ENCODE measurements around the gene MT2A. TPM values are rescaled to one million over a fixed set of nuclear protein-coding genes. Genes with fewer than 3 reads are reported as not detected.

Gene MT2A
- total and polyA plus RNA-seq, 2 of the 13 experiments (the other 11 are each of a cell fraction or from before 2014, with no cell fraction given): 135 to 371 TPM

DNA sequence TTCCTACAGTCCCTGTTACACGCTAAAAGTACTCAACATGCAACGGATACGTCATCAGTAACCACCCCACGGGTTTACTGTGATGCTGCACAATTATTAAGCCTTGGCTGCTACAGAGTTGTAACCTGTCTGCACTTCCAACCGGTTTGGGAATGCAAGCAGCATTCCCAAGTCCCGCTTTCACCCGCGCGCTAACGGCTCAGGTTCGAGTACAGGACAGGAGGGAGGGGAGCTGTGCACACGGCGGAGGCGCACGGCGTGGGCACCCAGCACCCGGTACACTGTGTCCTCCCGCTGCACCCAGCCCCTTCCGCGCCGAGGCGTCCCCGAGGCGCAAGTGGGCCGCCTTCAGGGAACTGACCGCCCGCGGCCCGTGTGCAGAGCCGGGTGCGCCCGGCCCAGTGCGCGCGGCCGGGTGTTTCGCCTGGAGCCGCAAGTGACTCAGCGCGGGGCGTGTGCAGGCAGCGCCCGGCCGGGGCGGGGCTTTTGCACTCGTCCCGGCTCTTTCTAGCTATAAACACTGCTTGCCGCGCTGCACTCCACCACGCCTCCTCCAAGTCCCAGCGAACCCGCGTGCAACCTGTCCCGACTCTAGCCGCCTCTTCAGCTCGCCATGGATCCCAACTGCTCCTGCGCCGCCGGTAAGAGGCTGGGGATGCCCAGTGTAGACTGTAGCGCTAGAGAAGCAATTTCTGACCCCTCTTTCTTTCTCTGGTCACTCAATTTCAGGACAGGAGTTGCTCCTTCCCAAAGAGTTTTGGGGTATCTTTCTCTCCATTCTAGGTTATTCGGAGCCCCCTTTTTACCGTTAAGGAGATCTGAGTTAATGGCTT, at the start of gene MT2A (continued):
- TF ChIP-seq HMG20B (CRISPR knock-in tag; conservative IDR thresholded peaks at IDR 0.05): peak; percentile 78; the same call in 1 of the 2 replicates
- TF ChIP-seq, protein P1, sequence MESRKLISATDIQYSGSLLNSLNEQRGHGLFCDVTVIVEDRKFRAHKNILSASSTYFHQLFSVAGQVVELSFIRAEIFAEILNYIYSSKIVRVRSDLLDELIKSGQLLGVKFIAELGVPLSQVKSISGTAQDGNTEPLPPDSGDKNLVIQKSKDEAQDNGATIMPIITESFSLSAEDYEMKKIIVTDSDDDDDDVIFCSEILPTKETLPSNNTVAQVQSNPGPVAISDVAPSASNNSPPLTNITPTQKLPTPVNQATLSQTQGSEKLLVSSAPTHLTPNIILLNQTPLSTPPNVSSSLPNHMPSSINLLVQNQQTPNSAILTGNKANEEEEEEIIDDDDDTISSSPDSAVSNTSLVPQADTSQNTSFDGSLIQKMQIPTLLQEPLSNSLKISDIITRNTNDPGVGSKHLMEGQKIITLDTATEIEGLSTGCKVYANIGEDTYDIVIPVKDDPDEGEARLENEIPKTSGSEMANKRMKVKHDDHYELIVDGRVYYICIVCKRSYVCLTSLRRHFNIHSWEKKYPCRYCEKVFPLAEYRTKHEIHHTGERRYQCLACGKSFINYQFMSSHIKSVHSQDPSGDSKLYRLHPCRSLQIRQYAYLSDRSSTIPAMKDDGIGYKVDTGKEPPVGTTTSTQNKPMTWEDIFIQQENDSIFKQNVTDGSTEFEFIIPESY (CRISPR knock-in tag; IDR thresholded peaks at IDR 0.05): no peak
- TF ChIP-seq ZNF557 (CRISPR knock-in tag; IDR thresholded peaks at IDR 0.05): no peak
- TF ChIP-seq SMAD1 (CRISPR knock-in tag; IDR thresholded peaks at IDR 0.05; ENCODE audit: borderline replicate concordance, low read depth): no peak
- TF ChIP-seq, protein P2, sequence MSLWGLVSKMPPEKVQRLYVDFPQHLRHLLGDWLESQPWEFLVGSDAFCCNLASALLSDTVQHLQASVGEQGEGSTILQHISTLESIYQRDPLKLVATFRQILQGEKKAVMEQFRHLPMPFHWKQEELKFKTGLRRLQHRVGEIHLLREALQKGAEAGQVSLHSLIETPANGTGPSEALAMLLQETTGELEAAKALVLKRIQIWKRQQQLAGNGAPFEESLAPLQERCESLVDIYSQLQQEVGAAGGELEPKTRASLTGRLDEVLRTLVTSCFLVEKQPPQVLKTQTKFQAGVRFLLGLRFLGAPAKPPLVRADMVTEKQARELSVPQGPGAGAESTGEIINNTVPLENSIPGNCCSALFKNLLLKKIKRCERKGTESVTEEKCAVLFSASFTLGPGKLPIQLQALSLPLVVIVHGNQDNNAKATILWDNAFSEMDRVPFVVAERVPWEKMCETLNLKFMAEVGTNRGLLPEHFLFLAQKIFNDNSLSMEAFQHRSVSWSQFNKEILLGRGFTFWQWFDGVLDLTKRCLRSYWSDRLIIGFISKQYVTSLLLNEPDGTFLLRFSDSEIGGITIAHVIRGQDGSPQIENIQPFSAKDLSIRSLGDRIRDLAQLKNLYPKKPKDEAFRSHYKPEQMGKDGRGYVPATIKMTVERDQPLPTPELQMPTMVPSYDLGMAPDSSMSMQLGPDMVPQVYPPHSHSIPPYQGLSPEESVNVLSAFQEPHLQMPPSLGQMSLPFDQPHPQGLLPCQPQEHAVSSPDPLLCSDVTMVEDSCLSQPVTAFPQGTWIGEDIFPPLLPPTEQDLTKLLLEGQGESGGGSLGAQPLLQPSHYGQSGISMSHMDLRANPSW (CRISPR knock-in tag; IDR thresholded peaks at IDR 0.05; ENCODE audit: borderline replicate concordance): no peak; the same call in 1 of the 2 replicates
- TF ChIP-seq ZEB1 (IDR thresholded peaks at IDR 0.05; ENCODE audit: insufficient replicate concordance, low read depth): no peak
- peak; percentile 70; the same call in 1 of the 2 replicates for TF ChIP-seq NCOA1 (CRISPR knock-in tag; IDR thresholded peaks at IDR 0.05)
- no peak for TF ChIP-seq FOXA1 (IDR thresholded peaks at IDR 0.05)
- TF ChIP-seq FOXA1 (CRISPR knock-in tag; IDR thresholded peaks at IDR 0.05): no peak
- TF ChIP-seq, protein P3, sequence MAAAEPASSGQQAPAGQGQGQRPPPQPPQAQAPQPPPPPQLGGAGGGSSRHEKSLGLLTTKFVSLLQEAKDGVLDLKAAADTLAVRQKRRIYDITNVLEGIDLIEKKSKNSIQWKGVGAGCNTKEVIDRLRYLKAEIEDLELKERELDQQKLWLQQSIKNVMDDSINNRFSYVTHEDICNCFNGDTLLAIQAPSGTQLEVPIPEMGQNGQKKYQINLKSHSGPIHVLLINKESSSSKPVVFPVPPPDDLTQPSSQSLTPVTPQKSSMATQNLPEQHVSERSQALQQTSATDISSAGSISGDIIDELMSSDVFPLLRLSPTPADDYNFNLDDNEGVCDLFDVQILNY (CRISPR knock-in tag; conservative IDR thresholded peaks at IDR 0.05): peak; percentile 52; the same call in 1 of the 2 replicates
- TF ChIP-seq RNF2 (conservative IDR thresholded peaks at IDR 0.05; ENCODE audit: low read depth): peak; percentile 54; the same call in 1 of the 2 replicates
- TF ChIP-seq ZNF720 (CRISPR knock-in tag; IDR thresholded peaks at IDR 0.05): no peak
- TF ChIP-seq ZNF354B (CRISPR knock-in tag; IDR thresholded peaks at IDR 0.05): no peak
- no peak for TF ChIP-seq ZNF12 (CRISPR knock-in tag; IDR thresholded peaks at IDR 0.05)
- TF ChIP-seq ZNF569 (CRISPR knock-in tag; IDR thresholded peaks at IDR 0.05; ENCODE audit: borderline replicate concordance): no peak
- TF ChIP-seq FOXK2 (IDR thresholded peaks at IDR 0.05): peak; percentile 72
- TF ChIP-seq MTF1 (CRISPR knock-in tag; IDR thresholded peaks at IDR 0.05): peak; percentile 100
- TF ChIP-seq ZNF782 (CRISPR knock-in tag; IDR thresholded peaks at IDR 0.05; ENCODE audit: borderline replicate concordance): no peak
- TF ChIP-seq, protein P4, sequence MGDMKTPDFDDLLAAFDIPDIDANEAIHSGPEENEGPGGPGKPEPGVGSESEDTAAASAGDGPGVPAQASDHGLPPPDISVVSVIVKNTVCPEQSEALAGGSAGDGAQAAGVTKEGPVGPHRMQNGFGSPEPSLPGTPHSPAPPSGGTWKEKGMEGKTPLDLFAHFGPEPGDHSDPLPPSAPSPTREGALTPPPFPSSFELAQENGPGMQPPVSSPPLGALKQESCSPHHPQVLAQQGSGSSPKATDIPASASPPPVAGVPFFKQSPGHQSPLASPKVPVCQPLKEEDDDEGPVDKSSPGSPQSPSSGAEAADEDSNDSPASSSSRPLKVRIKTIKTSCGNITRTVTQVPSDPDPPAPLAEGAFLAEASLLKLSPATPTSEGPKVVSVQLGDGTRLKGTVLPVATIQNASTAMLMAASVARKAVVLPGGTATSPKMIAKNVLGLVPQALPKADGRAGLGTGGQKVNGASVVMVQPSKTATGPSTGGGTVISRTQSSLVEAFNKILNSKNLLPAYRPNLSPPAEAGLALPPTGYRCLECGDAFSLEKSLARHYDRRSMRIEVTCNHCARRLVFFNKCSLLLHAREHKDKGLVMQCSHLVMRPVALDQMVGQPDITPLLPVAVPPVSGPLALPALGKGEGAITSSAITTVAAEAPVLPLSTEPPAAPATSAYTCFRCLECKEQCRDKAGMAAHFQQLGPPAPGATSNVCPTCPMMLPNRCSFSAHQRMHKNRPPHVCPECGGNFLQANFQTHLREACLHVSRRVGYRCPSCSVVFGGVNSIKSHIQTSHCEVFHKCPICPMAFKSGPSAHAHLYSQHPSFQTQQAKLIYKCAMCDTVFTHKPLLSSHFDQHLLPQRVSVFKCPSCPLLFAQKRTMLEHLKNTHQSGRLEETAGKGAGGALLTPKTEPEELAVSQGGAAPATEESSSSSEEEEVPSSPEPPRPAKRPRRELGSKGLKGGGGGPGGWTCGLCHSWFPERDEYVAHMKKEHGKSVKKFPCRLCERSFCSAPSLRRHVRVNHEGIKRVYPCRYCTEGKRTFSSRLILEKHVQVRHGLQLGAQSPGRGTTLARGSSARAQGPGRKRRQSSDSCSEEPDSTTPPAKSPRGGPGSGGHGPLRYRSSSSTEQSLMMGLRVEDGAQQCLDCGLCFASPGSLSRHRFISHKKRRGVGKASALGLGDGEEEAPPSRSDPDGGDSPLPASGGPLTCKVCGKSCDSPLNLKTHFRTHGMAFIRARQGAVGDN (CRISPR knock-in tag; IDR thresholded peaks at IDR 0.05): peak; percentile 85
